Esophagus muscularis mucosa (tissue), 4 donors: ENCODE data around the gene LZTS2. TPM values are rescaled to one million over a fixed set of nuclear protein-coding genes. Genes with fewer than 3 reads are reported as not detected.

Experiments
- DNase-seq: peaks from one replicate; pipeline ENCODE4 v3.0.0-alpha.2; 2017; ENCODE audit errors: extremely low spot score
- H3K27ac ChIP-seq, 4 donors: fragments of 200-600 bp; sonication (generic); replicated peaks in 1 of 4; 1 replicate in 3 of 4; 2 replicates in 1 of 4; pipeline ENCODE4 v1.5.1; 2016 to 2019; ENCODE audit warnings: mild to moderate bottlenecking in 1 of 4
- H3K27me3 ChIP-seq, 4 donors: fragments of 200-600 bp; sonication (generic); one replicate each; pipeline versions ENCODE4 v1.5.1 to v1.6.0; 2016 to 2019
- H3K36me3 ChIP-seq, 4 donors: fragments of 200-600 bp; sonication (generic); one replicate each; pipeline ENCODE4 v1.5.1; 2016 to 2019
- H3K4me1 ChIP-seq, 4 donors: fragments of 200-600 bp; sonication (generic); one replicate each; pipeline ENCODE4 v1.5.1; 2016 to 2019
- H3K4me3 ChIP-seq, 4 donors: fragments of 200-600 bp; sonication (generic); 1 replicate in 2 of 4; 2 replicates in 2 of 4; pipeline ENCODE4 v1.5.1; 2016 to 2019; ENCODE audit warnings: mild to moderate bottlenecking in 4 of 4, moderate library complexity in 1 of 4
- H3K9me3 ChIP-seq, 4 donors: fragments of 200-600 bp; sonication (generic); 1 replicate in 3 of 4; 2 replicates in 1 of 4; pipeline ENCODE4 v1.5.1; 2016 to 2019
- EP300 ChIP-seq: sonication (generic); formaldehyde crosslinking; IDR thresholded peaks from one replicate; pipeline ENCODE4 v1.6.1; 2017; ENCODE audit warnings: antibody characterized with exemption
- POLR2A ChIP-seq: fragments of 450-650 bp; IDR thresholded peaks from one replicate; pipeline ENCODE4 v1.6.1; 2017; ENCODE audit warnings: antibody characterized with exemption, moderate library complexity, mild to moderate bottlenecking, low read depth
- POLR2AphosphoS5 ChIP-seq, 2 donors: sonication (generic); formaldehyde crosslinking; IDR thresholded peaks; one replicate each; pipeline ENCODE4 v1.6.1; 2017; ENCODE audit warnings: antibody characterized with exemption in 2 of 2
- WGBS: methylation state at CpG from one replicate; pipeline ENCODE4 v1.1.5; 2018; 5-methylcytosine and 5-hydroxymethylcytosine counted together
- intact Hi-C: fragments of 100-400 bp; cut with DNase I; formaldehyde crosslinking; loops from one replicate; pipeline ENCODE4 v1.15.1; 2023
- total RNA-seq, 4 donors: library from RNA; depleted of rRNA; stranded (reverse); fragments of >200 nt; gene quantifications; one replicate each; pipeline versions ENCODE4 v1.1.0 to v1.2.1, GENCODE V29; 2016
- TF ChIP-seq, protein P1 (sequence below), 3 experiments: fragments of 200-600 bp in 2 of 3; fragments of 450-650 bp in 1 of 3; sonication (generic) in 2 of 3; IDR thresholded peaks; one replicate each; pipeline ENCODE4 v1.5.1; 2017 to 2019; ENCODE audit warnings: antibody characterized with exemption in 3 of 3, mild to moderate bottlenecking in 2 of 3, moderate library complexity in 1 of 3

The LZTS2 gene
- total RNA-seq, 4 donors from 2014 or later, result 90.5 to 209 (median 162) TPM

DNA sequence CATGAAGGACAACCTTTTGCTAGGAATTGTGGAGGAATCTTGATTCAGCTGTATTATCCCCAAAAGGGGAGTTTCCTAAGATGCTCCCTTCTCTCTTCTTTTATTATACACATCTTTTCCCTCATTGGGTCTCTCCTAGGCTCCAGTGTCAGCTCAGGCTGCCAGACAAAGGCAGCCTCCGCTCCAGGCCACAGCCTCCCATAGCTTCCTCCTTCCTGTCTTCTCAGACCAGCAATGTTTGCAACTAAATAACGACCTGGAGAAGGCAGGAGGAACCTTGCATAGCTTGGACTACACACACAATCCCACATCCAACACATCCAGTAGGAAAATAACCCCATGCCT, 43.7 kb downstream of the LZTS2 start:
- DNase-seq, result no peak
- Histone ChIP-seq H3K27ac (peak overlapping the region; percentile 85 to 91 (median 87)), H3K9me3 (no peaks in the 10 kb centered on the region), H3K4me3 (peak overlapping the region; percentile 56 to 63 (median 60)), H3K27me3 (peaks cover 0 to 26% (median 16%) of the 10 kb centered on the region in 4 donors), H3K4me1 (peaks cover 12 to 35% (median 32%) of the 10 kb centered on the region in 4 donors), H3K36me3 (peaks cover 0 to 21% (median 16%) of the 10 kb centered on the region in 4 donors)
- intact Hi-C loops, result no loop called here
- TF ChIP-seq POLR2A (no peak), EP300 (no peak), POLR2AphosphoS5 (IDR thresholded peaks at IDR 0.05) (no peak)
- TF ChIP-seq, protein P1, sequence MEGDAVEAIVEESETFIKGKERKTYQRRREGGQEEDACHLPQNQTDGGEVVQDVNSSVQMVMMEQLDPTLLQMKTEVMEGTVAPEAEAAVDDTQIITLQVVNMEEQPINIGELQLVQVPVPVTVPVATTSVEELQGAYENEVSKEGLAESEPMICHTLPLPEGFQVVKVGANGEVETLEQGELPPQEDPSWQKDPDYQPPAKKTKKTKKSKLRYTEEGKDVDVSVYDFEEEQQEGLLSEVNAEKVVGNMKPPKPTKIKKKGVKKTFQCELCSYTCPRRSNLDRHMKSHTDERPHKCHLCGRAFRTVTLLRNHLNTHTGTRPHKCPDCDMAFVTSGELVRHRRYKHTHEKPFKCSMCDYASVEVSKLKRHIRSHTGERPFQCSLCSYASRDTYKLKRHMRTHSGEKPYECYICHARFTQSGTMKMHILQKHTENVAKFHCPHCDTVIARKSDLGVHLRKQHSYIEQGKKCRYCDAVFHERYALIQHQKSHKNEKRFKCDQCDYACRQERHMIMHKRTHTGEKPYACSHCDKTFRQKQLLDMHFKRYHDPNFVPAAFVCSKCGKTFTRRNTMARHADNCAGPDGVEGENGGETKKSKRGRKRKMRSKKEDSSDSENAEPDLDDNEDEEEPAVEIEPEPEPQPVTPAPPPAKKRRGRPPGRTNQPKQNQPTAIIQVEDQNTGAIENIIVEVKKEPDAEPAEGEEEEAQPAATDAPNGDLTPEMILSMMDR (IDR thresholded peaks at IDR 0.05), result no peak
- WGBS, result 13% methylated on average over 2 of the region's 2 CpGs

DNA sequence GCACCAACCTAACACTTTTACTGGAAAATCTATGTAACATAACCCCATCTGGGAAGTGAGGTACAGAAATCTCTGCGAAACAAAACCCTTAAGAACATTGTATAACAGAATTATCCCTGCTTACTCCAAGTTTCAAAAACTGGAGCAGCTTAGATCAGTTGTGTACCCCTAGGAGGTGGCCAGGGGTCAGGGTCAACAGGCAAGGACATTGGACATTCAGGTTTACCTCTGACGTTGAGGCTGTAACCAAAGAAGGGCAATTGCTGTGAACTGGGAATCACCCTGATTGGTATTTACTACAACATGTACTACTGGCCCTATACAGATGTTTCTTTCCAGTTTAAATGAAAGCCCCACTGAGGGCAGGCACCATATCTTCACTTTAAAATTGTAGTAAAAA, 44.5 kb downstream of the LZTS2 start:
- intact Hi-C loops, result no loop called here
- no peak overlapping the region for H3K4me3 ChIP-seq

DNA sequence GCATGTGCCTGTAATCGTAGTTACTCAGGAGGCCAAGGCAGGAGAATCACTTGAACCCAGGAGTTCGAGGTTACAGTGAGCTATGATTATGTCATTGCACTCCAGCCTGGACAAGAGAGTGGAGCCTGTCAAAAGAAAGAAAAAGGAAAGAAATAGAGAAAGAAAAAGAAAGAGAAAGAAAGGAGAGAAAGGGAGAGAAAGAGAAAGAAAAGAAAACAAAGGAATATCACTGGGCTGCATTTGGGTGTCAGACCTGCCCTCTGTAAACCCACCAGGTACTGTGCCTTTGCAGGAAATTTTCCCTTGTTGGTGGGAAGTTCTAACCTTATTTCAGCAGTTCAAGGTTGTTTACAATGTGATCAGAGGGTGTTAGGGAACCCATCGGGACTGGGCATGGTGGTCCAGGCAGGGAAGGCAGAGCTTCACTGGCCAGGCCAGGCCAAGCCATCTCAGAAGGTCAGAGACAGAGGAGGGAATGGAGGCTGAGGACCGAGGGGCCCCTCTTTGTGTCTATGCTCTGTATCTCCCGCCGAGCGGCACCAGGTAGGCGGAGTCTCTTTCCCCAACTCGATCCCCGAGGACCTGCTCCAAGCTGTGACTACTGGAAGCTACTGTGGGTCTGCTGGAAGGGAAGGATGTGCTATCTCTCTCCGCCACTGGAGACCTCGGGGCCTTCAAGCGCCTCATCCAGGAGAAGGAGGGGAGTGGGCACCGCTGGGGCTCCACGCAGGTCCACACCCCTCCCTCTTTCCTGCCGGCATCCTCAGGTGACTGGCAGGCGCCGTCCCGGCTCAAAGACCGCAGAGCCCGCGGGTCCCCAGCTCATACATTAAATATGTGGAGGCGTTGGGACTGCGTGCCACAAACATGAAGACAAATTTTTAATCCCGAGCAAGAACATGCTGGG, 47.0 kb downstream of the LZTS2 start:
- 55% methylated on average over 11 of the region's 25 CpGs for WGBS
- intact Hi-C loops, result no loop called here
- no peak for DNase-seq
- H3K4me3 ChIP-seq, result no peak overlapping the region
- H3K27ac ChIP-seq, result no peak overlapping the region
- no peak for TF ChIP-seq EP300
- no peak for TF ChIP-seq POLR2A
- TF ChIP-seq, protein P1 (IDR thresholded peaks at IDR 0.05), result no peak
- no peak for TF ChIP-seq POLR2AphosphoS5 (IDR thresholded peaks at IDR 0.05)
- peaks cover 20 to 43% (median 38%) of the 10 kb centered on the region in 4 donors for H3K4me1 ChIP-seq
- H3K27me3 ChIP-seq, result peaks cover 0 to 59% (median 48%) of the 10 kb centered on the region in 4 donors
- H3K9me3 ChIP-seq, result no peaks in the 10 kb centered on the region
- no peaks in the 10 kb centered on the region for H3K36me3 ChIP-seq

More for the DNA sequence above, 44.5 kb downstream of the LZTS2 start:
- Histone ChIP-seq H3K27ac (no peak overlapping the region), H3K36me3 (peaks cover 0 to 13% (median 9%) of the 10 kb centered on the region in 4 donors), H3K27me3 (peaks cover 0 to 34% (median 24%) of the 10 kb centered on the region in 4 donors), H3K9me3 (no peaks in the 10 kb centered on the region), H3K4me1 (peaks cover 12 to 37% (median 36%) of the 10 kb centered on the region in 4 donors)
- TF ChIP-seq EP300 (no peak), POLR2A (no peak), POLR2AphosphoS5 (IDR thresholded peaks at IDR 0.05) (no peak)
- TF ChIP-seq, protein P1 (IDR thresholded peaks at IDR 0.05), result no peak
- no peak for DNase-seq
- WGBS, result 73% methylated on average over 2 of the region's 2 CpGs

DNA sequence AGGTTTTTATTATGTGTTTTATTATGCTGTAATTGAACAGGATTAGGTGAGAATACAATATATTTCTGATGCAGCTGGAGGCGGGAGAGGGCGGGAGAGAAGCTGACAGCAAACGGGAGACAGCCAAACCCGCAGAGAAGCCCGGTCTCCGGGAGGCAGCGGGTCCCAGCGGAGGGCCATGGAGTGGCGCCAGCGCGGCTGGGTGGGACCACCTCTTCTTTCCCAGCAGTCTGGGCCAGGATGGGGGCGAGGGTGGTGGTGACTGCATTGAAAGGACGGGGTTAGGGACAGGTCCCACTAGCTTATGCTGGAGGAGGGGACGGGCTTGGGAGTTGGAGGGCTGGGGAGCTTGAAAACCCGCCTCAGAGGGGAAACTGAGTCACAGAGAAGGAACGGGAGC, 47.7 kb downstream of the LZTS2 start:
- peaks cover 18 to 36% (median 31%) of the 10 kb centered on the region in 4 donors for H3K4me1 ChIP-seq
- DNase-seq, result no peak
- H3K27me3 ChIP-seq, result peaks cover 0 to 66% (median 48%) of the 10 kb centered on the region in 4 donors
- H3K4me3 ChIP-seq, result no peak overlapping the region
- no peaks in the 10 kb centered on the region for H3K9me3 ChIP-seq
- WGBS, result 17% methylated on average over 16 of the region's 16 CpGs
- H3K27ac ChIP-seq, result no peak overlapping the region
- intact Hi-C loops, result no loop called here
- no peak for TF ChIP-seq EP300
- TF ChIP-seq POLR2AphosphoS5 (IDR thresholded peaks at IDR 0.05), result no peak
- TF ChIP-seq, protein P1 (IDR thresholded peaks at IDR 0.05), result no peak
- no peak for TF ChIP-seq POLR2A
- no peaks in the 10 kb centered on the region for H3K36me3 ChIP-seq
